IPS DF 6.9 (cell line): Measurements from ENCODE around the gene KRTAP4-3.
"Not testable (repeated sequence)": the region's sequence is repeated elsewhere in the genome, so short reads cannot be mapped to it uniquely, and the experiment has no call there.

Source experiments
- DNase-seq: peaks from one replicate; pipeline ENCODE4 v3.0.0-alpha.2; 2013; ENCODE audit warnings: low read depth, low spot score
- H3K27ac ChIP-seq: one replicate; pipeline ENCODE4 v1.5.1; 2013; ENCODE audit warnings: low read length, control low read depth
- H3K27me3 ChIP-seq: 2 replicates; pipeline ENCODE4 v1.6.1; 2013; ENCODE audit warnings: mild to moderate bottlenecking, low read length; ENCODE audit not compliant: control insufficient read depth, insufficient read depth
- H3K36me3 ChIP-seq: 2 replicates; pipeline ENCODE4 v1.6.1; 2013; ENCODE audit warnings: low read length; ENCODE audit not compliant: control insufficient read depth, insufficient read depth
- H3K4me1 ChIP-seq: 2 replicates; pipeline ENCODE4 v1.6.1; 2013; ENCODE audit warnings: low read length; ENCODE audit not compliant: control insufficient read depth, insufficient read depth
- H3K4me3 ChIP-seq: 2 replicates; pipeline ENCODE4 v1.5.1; 2013; ENCODE audit warnings: mild to moderate bottlenecking, low read length
- H3K9me3 ChIP-seq: 2 replicates; pipeline ENCODE4 v1.6.1; 2013; ENCODE audit warnings: low read length, inconsistent platforms; ENCODE audit not compliant: control insufficient read depth, insufficient read depth
- WGBS: extraction: QIAGEN DNeasy Blood & Tissue Kit; methylation state at CpG from one replicate; pipeline ENCODE4 v1.1.7; 2013; ENCODE audit warnings: mixed read lengths, missing lambda C conversion rate; ENCODE audit not compliant: insufficient read length, insufficient coverage; 5-methylcytosine and 5-hydroxymethylcytosine counted together

The KRTAP4-3 gene

DNA sequence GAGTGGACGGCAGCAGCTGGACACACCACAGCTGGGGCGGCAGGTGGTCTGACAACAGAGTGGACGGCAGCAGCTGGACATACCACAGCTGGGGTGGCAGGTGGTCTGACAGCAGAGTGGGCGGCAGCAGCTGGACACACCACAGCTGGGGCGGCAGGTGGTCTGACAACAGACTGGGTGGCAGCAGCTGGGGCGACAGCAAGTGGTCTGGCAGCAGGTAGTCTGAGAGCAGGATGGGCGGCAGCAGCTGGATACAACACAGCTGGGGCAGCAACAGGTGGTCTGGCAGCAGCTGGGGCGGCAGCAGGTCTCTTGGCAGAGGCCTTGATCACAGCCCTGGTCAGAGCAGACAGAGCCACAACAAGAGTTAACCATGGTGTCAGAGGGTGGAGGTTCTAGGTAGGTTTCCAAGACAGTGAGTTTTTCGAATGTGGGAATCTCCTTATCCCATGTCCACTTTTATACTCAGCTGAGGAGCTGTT lies 16.5 kb upstream of the KRTAP4-3 start, which contains the start of gene KRTAP4-1:
Gene KRTAP4-1 (minus strand): TSS at position 432 of the 482 bp plus-strand sequence. CDS start 57 bp downstream, at position 375.
- no CpG with 5 or more reads among the region's 9 CpGs for WGBS
- Histone ChIP-seq H3K36me3 (no peaks in the 10 kb centered on the region), H3K27ac (no peak within 1 kb of the TSS)

DNA sequence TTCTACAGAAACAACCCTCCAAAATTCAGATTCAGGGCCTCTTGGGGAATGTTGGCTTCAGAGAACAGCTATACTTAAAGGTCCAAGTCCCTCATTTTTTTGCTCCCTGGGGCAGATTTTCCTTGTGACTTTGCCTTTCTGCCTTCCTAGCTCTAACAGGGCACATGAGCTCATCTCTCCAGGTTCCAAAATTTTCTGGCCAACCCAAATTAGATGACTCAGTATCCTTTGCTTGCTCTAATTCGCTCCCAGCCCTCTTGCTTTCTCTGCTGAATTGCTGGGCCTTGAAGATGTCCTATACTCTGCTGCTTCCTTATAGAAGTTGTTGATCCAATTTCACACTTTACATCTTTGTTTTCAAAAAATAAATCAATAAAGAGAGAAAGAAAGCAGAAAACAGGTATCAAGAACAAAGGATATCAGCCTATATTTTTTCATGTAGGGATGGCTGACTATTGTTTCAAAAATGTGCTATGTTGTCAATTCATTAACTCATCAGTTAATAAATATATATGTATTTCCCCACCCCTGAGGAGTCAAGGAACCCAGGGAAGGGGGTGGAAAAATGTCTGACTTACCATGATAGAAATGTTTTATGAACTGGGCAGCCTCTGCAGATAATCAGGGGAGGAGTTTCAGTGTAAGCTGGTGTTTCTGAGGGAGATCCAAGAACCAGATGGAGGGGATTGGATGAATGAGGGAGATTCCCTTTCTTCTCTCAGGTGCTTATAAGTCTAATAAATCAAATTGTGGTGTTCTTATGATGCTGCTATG lies 11.0 kb upstream of the KRTAP4-3 start:
- no peaks in the 10 kb centered on the region for H3K9me3 ChIP-seq
- no peaks in the 10 kb centered on the region; the same call in 1 of the 2 replicates for H3K4me1 ChIP-seq
- no CpG with 5 or more reads among the region's 1 CpG for WGBS
- no peak overlapping the region for H3K4me3 ChIP-seq
- H3K27ac ChIP-seq: no peak overlapping the region
- no peak for DNase-seq
- H3K27me3 ChIP-seq: no peaks in the 10 kb centered on the region
- no peaks in the 10 kb centered on the region for H3K36me3 ChIP-seq

More for the DNA sequence above, 16.5 kb upstream of the KRTAP4-3 start, which contains the start of gene KRTAP4-1:
- no peaks in the 10 kb centered on the region for H3K27me3 ChIP-seq
- DNase-seq: no peak
- no peak within 1 kb of the TSS for H3K4me3 ChIP-seq
- no peaks in the 10 kb centered on the region for H3K9me3 ChIP-seq
- H3K4me1 ChIP-seq: no peaks in the 10 kb centered on the region

DNA sequence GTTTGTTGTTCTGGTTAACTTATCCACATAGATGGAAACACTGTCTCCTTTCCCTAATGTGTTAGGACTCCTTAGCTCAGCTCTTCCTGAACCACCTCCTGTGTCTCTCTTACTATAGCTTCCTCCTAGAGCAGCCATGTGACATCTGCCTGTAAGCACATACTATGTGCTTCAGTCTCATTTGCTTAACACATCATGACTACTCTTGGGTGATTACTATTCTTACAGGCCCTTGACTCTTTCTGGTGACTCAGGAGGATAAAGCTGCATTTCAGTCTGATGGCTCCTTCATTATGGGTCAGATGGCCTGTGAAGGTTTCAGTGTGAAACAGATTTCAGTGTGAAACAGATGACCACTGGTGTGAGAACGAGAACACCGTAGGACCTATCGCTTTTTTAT lies 10.3 kb upstream of the KRTAP4-3 start:
- Histone ChIP-seq H3K4me3 (no peak overlapping the region), H3K27ac (no peak overlapping the region), H3K9me3 (no peaks in the 10 kb centered on the region), H3K4me1 (no peaks in the 10 kb centered on the region; the same call in 1 of the 2 replicates), H3K27me3 (no peaks in the 10 kb centered on the region), H3K36me3 (no peaks in the 10 kb centered on the region)
- no CpG with 5 or more reads among the region's 3 CpGs for WGBS
- no peak for DNase-seq

DNA sequence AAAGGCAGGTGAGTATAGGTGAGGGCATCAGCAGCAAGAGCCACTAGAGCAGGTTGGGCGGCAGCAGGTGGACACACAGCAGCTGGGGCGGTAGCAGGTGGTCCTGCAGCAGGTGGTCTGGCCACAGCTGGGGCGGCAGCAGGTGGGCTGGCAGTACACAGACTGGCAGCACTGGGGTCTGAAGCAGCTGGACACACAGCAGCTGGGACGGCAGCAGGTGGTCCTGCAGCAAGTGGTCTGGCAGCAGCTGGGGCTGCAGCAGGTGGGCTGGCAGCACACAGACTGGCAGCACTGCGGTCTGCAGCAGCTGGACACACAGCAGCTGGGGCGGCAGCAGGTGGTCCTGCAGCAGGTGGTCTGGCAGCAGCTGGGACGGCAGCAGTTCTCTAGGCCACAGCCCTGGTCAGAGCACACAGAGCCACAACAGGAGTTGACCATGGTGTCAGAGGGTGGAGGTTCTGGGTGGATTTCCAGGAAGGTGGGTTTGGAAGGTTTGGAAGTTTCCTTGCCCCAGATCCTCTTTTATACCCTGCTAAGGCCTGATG lies 9.8 kb upstream of the KRTAP4-3 start, which contains the start of gene KRTAP4-2:
Gene KRTAP4-2 (minus strand): TSS at position 495 of the 545 bp plus-strand sequence. CDS start 57 bp downstream, at position 438.
- Histone ChIP-seq H3K27me3 (no peaks in the 10 kb centered on the region), H3K9me3 (no peaks in the 10 kb centered on the region), H3K27ac (no peak within 1 kb of the TSS), H3K4me1 (no peaks in the 10 kb centered on the region; the same call in 1 of the 2 replicates), H3K4me3 (no peak within 1 kb of the TSS), H3K36me3 (no peaks in the 10 kb centered on the region)
- no peak for DNase-seq
- no CpG with 5 or more reads among the region's 7 CpGs for WGBS

DNA sequence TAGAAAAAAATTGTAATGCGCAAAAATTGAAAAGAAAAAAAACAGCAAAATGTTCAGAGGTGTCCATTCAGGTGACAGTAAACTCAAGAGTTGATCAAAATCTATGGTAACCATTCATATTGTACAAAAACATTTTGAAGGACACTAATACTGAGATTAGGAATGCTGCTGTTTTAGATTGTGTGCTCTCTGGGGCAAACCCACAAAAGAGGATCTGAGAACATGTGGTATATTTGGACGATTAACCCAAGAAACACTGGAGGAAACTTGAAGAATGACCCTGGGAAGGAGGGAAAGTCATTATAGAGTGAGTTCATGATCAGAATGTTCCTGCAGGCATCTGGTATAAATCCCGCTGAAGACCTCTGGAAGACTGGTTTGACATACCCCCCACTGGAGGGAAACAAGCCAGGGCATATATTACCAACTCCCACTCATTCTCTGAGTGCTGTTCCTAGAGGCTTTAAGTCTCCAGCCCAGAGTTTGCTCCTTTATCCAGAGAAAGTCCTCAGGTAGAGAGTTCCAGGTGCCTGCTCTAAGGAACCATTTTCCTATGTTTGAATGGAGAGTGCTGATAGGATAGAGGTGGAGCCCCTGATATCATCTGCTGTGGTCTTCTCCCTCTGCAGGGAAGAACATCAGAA lies 8.8 kb upstream of the KRTAP4-3 start:
- WGBS: no CpG with 5 or more reads among the region's 3 CpGs
- H3K4me1 ChIP-seq: no peaks in the 10 kb centered on the region; the same call in 1 of the 2 replicates
- H3K27me3 ChIP-seq: no peaks in the 10 kb centered on the region
- H3K9me3 ChIP-seq: no peaks in the 10 kb centered on the region
- no peak overlapping the region for H3K27ac ChIP-seq
- H3K4me3 ChIP-seq: no peak overlapping the region
- H3K36me3 ChIP-seq: no peaks in the 10 kb centered on the region
- DNase-seq: no peak

DNA sequence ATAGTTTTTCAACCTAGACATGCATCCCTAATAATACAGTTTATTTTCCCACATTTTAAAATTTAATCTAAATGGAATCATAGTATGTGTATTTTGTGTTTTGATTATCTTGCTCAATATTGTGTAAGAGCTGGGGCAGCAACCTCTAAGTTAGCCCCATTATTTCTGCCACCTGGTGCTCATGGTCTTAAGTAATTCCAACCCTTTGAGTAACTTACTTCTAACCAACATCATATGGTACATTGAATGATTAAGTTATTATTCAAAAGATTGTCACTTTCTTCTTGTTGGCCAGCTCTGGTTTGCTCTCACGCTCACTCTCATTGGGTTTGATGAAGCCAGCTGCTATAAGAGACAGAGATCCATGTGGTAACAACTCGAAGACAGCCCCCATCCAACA lies 3.9 kb upstream of the KRTAP4-3 start:
- Histone ChIP-seq H3K27ac (no peak overlapping the region), H3K9me3 (no peaks in the 10 kb centered on the region), H3K4me3 (no peak overlapping the region), H3K36me3 (no peaks in the 10 kb centered on the region), H3K4me1 (no peaks in the 10 kb centered on the region), H3K27me3 (no peaks in the 10 kb centered on the region)
- no CpG with 5 or more reads among the region's 2 CpGs for WGBS
- DNase-seq: no peak

DNA sequence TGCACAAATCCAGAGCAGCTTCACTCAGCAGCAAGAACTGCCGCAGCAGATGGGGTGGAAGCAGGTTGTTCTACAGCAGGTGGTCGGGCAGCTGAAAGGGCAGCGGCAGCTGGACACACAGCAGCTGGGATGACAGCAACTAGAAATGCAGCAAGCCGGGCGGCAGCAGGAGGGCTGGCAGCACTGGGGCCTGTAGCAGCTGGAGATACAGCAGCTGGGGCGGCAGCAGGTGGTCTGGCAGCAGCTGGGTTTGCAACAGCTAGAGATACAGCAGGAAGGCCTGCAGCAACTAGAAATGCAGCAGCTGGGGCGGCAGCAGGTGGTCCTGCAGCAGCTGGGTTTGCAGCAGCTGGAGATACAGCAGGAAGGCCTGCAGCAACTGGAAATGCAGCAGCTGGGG lies 460 bp downstream of the KRTAP4-3 start:
- no peaks in the 10 kb centered on the region for H3K27me3 ChIP-seq
- H3K36me3 ChIP-seq: no peaks in the 10 kb centered on the region
- WGBS: no CpG with 5 or more reads among the region's 7 CpGs
- no peak overlapping the region for H3K27ac ChIP-seq
- DNase-seq: no peak
- H3K4me1 ChIP-seq: no peaks in the 10 kb centered on the region
- H3K9me3 ChIP-seq: no peaks in the 10 kb centered on the region
- no peak overlapping the region for H3K4me3 ChIP-seq

DNA sequence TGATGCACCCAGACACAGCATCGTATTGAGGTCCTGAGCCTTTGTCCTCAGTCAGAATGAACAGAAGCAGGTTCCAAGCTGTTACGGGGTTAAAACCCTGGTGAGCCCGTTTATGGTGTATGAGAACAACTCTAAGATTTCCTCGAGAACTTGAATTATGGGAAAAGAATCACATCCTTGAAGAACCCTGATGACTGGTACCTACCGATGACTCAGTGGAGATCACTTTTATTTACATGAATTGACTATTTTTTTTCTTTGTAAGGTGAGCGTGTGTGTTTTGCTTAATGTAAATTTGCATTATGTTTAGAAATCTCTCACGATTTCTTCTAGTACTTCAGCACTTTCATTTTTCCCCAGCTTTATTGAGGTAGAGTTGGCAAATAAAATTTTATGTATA lies 4.2 kb downstream of the KRTAP4-3 start:
- Histone ChIP-seq H3K27ac (no peak overlapping the region), H3K9me3 (no peaks in the 10 kb centered on the region), H3K4me1 (peaks cover 3% of the 10 kb centered on the region; the same call in 1 of the 2 replicates), H3K27me3 (no peaks in the 10 kb centered on the region), H3K4me3 (no peak overlapping the region), H3K36me3 (no peaks in the 10 kb centered on the region)
- no peak for DNase-seq
- no CpG with 5 or more reads among the region's 7 CpGs for WGBS

DNA sequence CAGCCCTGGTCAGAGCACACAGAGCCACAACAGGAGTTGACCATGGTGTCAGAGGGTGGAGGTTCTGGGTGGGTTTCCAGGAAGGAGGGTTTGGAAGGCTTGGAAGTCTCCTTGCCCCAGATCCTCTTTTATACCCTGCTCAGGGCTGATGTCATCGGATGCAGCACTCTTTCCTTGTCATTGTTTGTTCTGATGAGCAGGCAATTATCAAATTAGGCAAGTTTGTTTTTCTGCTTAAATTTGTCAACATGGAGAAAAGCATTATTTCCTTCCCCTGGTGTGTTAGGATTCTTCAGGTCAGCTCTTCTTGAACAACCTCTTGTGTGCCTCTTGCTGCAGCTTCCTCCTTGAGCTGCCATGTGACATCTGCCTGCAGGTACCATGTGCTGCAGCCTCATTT lies 7.4 kb downstream of the KRTAP4-3 start, which contains the start of gene KRTAP4-4:
Gene KRTAP4-4 (minus strand): TSS at position 101 of the 400 bp plus-strand sequence. CDS start 57 bp downstream, at position 44.
- Histone ChIP-seq H3K4me3 (no peak within 1 kb of the TSS), H3K27me3 (no peaks in the 10 kb centered on the region), H3K27ac (no peak within 1 kb of the TSS), H3K4me1 (peaks cover 3% of the 10 kb centered on the region; the same call in 1 of the 2 replicates), H3K9me3 (no peaks in the 10 kb centered on the region), H3K36me3 (no peaks in the 10 kb centered on the region)
- DNase-seq: no peak
- no CpG with 5 or more reads among the region's 1 CpG for WGBS

DNA sequence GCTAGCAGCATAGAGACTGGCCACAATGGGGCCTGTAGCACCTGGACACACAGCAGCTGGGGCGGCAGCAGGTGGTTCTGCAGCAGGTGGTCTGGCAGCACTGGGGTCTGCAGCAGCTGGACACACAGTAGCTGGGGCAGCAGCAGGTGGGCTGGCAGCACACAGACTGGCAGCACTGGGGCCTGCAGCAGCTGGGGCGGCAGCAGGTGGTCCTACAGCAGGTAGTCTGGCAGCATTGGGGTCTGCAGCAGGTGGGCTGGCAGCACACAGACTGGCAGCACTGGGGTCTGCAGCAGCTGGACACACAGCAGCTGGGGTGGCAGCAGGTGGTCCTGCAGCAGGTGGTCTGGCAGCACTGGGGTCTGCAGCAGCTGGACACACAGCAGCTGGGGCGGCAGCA lies 7.8 kb downstream of the KRTAP4-3 start:
- not testable (repeated sequence) for H3K4me3 ChIP-seq, H3K27ac ChIP-seq, H3K9me3 ChIP-seq, DNase-seq, H3K4me1 ChIP-seq, H3K36me3 ChIP-seq, H3K27me3 ChIP-seq
- no CpG with 5 or more reads among the region's 3 CpGs for WGBS
